Globus pallidus (tissue), 1 donor: ENCODE data around the gene CYTL1.
"Not testable (repeated sequence)": the region's sequence is repeated elsewhere in the genome, so short reads cannot be mapped to it uniquely, and the experiment has no call there.

Experiments used
- DNase-seq: peaks from one replicate; pipeline ENCODE4 v3.0.0-alpha.2; 2015; ENCODE audit warnings: low spot score

CYTL1 gene, protein sequence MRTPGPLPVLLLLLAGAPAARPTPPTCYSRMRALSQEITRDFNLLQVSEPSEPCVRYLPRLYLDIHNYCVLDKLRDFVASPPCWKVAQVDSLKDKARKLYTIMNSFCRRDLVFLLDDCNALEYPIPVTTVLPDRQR

DNA sequence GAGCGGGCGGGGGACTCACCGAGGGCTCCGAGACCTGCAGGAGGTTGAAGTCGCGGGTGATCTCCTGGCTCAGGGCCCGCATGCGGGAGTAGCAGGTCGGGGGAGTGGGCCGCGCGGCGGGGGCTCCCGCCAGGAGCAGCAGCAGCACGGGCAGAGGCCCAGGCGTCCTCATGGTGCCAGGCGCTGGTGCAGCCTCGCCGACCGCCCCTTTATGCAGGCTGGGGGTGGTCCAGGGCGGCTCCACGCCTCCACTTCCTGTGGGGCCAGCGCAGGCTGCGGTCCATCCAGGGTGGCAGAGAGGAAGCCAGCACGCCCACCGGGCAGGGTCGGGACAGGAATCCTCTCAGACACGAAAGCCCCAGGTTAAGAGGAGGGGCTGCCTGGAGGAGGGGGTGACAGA lies at the start of gene CYTL1:
Gene CYTL1 (minus strand): TSS at position 185 of the 400 bp plus-strand sequence. CDS start 13 bp downstream, at position 172.
- no peak for DNase-seq

DNA sequence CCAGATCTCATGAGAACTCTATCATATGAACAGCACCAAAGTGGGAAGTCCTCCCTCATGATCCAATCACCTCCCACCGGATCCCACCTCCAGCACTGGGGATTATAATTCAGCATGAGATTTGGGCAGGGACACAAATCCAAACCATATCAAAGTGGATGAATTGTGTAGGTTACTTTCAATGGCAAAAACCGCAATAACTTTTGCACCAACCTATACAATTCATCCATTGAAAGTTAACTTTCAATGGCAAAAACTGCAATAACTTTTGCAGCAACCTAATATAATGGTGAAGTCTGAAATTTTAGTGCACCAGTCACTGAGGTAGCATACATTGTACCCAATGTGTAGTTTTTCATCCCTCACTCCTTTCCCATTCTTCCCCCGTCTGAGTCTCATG lies 48.6 kb upstream of the CYTL1 start:
- DNase-seq, result no peak

DNA sequence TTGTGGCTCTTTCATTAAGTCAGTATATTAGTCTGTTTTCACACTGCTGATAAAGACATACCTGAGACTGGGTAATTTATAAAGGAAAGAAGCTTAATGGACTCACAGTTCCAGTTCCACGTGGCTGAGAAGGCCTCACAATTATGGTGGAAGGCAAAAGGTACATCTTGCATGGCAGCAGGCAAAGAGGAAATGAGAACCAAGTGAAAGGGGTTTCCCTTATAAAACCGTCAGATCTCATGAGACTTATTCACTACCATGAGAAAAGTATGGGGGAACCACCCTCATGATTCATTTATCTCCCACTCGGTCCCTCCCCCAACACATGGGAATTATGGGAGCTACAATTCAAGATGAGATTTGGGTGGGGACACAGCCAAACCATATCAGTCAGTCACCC lies 47.7 kb upstream of the CYTL1 start:
- not testable (repeated sequence) for DNase-seq

DNA sequence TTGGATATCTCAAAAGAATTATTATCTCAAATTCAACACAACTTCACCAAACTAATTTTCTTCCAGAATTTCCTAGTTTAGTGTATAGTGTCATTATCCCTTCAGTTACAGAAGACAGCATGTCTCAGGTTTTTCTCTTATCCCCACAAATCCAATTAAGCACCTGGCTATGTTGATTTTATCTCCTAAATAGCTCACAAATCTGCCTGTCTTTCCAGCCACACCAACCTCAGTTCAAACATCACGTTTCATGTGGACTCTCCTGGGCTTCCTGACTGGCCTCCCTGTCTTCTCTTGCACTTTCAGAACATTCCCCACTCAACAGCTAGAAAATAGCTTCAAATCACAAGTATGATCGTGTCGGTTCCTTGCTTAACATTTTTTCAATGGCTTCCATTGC lies 46.8 kb upstream of the CYTL1 start:
- DNase-seq, result no peak

DNA sequence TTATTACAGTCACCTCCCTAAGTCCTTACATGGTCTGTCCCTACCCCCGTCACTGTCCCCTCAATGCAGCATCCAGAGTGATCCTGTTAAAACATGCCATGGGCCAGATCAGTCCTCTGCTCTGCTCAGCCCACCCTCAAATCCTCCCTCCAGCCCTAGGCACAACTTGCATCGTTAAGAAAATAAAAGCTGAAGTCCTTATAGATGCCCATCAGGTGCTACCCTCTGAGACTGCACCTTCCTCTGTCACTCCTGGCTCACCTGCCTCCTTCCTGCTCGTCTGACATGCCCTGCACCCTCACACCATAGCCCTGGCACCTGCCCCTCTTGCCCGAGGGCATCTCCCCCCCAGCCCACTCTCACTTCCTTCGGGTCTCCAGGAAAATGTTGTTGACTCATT lies 36.2 kb upstream of the CYTL1 start:
- DNase-seq, result no peak

DNA sequence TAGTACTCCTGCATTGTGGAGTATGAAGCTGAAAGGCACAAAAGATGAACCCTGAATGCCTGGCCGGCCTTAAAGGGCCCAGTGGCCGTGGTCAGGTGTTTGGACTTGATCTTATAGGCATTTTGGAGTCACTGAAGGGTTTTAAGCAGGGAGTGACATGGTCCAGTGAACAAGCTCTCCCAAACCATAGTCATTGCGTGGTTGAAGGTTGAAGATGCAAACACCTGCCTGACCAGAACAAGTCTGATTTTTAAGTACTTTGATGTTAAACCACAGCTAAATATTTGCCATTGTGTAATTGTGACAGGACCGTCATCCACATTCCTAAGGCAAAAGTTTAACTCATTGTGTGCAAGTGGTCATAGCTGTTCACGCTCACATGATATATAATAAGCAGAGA lies 35.3 kb upstream of the CYTL1 start:
- no peak for DNase-seq

DNA sequence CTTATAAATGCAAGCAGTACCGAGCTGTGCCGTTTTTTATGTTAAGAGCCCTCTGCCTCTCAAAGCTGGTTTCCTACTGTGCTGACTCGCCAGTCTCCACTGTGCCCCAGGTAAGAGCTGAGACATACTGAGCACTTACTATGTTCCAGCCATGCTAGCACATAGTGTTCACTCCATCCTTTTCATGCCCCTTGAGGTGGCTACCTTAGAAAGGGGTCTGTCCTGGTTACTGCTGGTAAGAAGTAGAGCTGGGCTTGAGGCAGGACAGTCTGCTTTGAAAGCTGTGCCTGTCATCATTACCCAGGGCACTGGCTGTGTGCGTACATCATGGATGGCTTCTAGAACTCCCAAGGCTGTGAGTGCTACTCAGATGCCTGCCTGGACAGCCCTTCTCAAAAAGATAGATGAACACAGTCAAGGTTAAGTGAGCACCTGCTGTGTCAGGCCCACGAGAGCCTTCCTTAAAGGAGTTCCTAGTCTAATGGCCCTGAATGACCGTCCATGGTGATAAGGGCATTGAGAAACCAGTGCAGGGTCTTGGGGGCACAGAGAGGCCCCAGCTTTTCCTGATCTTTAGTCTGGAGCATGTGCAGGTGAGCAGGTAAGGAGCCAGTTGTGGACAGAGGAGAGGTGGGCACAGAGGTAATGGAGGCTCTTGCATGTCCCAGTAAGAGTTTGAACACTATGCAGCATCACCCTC lies 33.6 kb upstream of the CYTL1 start:
- no peak for DNase-seq

DNA sequence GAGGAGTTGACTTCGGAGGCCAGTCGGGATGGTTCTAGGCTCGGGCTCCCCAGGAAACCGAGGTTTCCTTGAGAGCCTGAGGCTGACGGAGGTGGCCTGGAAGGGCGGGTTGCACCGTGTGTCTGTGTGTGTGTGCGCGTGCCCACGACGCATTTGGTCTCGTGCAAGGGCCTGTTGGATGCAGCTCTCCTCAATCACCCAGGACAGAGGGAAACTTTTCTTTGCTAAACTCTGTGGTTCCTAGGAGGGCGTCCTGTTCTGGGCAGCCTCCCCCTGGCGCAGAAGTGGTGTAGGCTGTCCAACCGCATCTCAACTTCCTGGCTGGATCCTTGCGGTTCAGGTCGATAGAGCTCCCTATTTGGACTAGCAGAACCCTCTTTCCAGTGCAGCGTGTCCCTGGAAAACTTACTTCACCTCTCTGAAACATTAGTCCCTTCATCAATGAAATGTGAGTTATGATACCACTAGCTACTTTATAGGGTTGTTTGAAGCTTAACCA lies 33.0 kb upstream of the CYTL1 start:
- DNase-seq, result no peak

DNA sequence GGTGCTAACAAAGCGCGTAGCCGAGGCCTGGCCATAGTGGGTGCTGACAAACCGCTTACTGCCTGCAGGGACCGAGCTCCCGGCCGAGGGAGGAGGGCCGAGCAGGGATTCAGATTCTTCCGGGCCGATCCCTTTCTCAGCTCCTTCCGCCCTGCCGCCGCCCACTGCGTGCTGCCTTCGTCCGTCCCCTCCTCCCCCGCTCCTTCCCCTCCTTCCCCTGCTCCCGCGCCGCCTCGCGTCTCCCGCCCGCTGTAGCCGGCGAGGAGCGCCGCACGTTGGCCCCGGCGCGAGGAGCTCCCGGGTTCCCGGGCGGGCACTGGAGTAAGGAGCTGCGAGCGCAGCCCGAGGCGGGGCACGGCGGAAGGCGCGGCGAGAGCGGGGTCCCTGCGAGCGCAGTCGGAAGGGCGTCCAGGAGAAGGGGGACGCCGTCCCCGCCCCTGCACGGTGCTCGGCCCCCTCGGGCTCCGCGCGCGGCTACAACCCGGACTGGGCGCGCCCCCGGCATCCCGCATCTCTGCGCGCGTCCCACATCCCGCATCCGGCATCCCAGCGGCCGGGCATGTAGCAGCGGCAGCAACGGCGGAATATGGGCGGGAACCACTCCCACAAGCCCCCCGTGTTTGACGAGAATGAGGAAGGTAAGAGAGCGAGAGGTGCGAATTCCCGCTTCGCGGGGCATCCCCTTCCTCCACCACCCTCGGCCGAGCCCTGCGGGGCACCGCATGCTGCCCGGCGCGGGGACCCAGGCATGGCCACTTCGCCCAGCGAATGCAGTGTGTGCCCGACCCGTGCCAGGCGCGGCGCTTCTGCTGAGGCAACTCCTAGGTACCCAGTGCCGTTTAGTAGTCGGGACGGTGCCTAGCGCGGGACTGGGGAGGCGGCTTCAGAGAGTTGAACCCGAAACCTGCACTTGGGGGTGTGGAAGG lies 32.3 kb upstream of the CYTL1 start, which contains the start of gene STK32B:
Gene STK32B (plus strand): TSS at position 203 of the 926 bp plus-strand sequence.
- no peak for DNase-seq

DNA sequence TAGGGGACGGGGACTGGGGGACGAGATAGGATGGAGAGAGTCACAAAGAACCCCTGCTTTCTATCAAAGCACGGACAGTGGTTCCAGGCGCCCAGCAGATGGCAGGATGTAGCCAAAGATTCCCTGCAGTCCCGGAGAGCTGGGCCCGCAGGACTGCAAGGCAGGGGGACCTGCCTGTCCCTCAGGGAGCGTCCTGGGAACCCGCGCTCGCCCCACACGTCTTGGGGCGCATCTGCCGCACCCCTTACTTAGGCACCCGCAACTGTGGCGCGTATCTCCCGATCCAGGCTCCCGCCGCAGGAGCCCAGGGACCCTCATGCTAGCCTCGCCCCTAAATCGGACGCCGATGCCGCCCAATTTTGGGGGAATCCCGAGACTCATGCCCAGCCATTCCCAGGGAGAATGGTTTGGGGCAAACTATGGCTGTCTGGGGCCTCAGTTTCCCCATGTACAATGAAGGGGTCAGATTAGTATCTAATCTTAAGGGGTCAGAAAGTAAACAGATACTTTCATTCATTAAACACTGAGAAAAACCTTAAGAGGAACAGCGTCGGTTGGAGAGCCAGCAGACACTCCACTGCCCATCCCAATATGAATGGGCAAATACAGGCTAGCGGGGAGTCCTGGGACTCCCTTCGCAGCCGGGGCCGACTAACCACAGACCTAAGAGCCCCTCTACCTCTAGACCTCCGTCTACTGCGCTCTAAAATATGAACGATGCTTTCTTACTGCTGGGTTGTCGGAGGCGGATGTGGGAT lies 31.4 kb upstream of the CYTL1 start:
- DNase-seq, result peak; percentile 75

DNA sequence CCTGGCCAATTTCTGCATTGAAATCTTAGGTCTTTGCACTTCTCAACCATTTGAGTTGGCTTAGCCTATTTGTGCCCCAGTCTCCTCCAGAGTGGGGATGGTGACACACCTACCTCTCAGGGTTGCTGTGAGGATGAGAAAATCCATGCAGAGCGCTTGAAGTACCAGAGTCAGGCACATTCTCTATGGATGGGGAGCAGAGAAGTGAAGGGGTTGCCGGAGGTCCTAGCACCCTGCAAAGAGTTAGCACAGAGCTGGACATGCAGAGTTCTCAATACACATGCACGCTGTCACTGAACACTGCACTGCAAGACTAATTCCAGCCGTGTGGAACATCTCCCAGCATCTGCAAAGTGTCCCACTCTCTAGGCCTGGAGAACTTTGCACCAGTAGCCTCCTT lies 29.5 kb upstream of the CYTL1 start:
- DNase-seq, result no peak

DNA sequence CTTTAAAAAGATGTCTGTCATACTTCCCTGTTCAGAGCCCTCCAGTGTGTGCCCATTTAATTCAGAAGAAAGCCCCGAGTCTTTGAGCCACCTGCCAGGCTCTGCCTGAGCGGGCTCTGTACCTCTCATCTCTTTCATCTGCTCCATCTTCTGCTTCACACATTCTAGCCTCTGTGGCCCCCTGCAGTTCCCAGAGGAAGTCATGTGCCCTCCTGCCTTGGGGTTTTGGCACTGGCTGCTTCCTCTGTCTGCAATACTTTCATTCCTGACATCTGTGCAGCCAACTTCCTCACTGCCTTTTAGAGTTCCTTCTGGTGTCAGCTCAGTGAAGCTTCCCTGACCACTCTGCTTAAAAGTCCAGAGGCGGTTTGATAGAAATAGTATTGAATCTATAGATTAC lies 25.8 kb upstream of the CYTL1 start:
- DNase-seq, result peak; percentile 53

DNA sequence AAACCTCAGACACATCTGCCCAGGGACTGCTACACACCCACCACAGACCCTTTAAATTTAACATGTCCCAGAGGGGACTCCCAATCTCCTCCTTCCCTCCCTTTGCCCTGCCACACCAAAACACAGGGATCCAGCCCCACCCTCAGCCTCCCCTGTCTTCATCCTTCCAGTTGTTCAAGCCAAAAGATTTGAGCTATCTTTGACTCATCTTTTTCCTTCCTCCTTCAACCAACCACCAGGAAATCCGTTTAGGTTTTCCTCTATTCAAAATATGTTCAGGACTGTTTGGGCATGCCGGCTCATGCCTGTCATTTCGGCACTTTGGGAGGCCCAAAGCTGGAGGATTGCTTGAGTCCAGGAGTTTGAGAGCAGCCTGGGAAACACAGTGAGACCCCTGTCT lies 25.1 kb upstream of the CYTL1 start:
- DNase-seq, result no peak

DNA sequence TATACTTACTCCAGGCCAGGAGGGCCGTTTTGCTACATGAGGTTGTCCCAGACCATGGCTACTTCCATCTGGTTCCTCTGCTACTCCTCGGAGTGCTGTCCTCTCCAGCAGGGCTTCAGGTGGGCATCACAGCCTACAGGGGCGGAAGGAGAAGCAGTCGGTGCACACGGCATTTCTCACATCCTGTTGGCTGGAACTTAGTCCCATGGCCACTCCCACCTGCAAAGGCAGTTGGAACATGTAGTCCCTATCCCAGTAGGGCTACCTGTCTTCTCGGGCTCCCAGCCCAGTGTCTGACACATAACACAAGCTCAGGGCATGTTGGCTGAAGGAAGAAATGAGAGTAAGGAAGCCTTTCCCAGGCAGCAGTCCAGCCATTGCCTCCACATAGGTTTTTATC lies 24.3 kb upstream of the CYTL1 start:
- DNase-seq, result no peak

DNA sequence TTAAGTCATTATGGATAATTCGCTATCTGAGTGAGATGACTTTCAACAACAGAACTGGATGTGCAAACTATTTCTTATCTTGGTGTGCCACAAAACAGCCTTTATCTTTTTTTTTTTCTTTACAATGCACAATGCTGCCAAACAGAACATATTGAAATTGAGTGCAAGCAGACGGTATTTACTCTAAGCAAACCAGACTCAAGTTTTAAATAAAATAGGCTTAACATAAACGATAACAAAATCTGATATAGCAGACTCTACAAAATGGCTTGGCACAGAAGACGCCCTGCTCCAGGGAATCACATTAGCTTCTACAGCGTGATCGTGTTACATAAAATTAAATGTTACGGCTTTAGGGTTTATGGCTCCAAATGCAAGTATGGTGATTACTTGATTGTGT lies 22.4 kb upstream of the CYTL1 start:
- DNase-seq, result no peak

DNA sequence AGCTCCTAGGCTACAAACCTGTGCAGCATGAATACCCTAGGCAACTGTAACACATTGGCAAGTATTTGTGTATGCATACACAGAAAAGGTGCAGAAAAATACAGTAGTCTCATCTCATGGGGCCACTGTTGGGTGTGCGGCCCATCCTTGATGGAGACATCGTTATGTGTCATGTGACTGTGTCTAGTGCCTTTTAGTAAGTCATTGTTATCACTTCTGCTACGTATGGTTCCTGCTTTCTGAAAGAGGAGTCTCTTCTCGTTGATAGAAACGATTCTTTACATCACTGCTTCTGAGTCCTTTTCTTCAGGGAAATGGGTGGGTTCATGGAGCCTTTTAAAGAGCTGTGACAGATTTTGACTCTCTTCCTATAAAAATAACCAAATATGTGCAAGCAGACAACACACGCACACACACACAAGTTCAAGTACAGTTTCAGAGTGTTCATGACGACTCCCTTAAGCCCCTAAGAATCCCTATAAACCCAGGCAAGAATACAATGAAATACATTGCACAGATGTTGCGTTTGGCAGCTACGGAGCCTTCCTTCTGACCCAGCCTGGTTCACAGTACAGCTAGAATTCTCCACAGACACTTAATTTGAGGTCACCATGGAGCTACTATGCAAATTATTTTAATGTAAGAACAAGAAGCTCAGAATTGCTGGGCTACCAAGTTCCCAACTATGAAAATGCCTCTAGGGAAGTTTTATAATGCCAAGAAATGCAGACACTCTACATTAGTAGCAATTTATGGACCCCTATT lies 21.8 kb upstream of the CYTL1 start:
- no peak for DNase-seq

DNA sequence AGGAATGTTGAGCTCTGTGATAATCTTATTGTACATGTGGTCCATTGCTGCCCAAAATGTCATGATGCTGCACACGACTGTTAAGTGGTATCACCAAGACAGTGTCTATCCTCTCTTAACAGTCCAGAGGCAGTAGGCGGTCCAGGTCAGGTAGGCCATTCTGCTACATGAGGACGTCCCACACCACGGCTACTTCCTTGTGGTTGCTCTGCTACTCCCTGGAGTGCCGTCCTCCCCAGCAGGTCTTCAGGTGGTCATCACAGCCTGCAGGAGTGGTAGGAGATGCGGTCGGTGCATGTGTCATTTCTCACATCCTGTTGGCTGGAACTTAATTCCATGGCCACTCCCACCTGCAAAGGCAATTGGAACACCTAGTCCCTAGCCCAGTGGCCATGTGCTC lies 20.5 kb upstream of the CYTL1 start:
- DNase-seq, result no peak

DNA sequence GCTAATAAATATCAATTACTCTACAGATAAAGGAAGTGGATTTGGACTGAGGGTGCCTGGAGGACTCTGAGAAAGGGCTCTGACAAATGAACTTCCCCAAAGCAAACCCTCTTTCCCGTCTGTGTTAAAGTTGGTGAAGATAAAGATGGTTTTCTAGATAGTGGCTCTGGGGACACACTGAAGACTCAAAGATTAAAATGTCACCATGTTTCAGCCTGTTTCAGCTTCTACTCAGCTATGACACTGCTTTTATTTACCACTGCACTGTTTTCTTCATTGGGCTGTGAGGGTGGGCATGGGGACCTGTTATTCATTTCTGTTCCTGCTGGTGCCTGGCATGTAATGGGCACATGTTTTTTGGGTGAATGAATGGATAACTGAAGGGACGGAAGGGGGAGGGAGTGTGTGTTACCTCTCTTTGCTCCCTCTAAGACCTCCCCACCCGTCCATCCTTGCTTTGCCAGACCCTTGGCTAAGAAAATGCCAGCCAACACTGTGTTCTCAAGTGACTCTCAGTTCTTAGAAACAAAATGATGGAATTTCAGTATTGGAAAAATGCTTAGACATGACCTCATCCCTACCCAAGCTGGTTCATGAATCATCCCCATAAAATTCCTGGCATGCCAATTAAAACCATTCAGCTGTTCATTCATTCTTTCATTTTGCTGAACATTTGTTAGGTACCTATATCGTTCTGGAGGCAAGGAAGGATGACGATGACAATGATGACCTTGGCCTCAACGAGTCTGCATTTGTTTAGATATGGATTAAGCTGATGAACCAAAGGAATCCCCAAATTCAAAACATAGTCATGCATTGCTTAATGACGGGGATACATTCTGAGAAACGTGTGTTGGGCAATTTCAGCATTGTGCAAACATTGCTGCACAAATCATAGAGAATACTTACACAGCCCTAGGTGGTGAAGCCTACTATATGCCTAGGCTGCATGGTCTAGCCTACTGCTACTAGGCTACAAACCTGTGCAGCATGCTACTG lies 18.6 kb upstream of the CYTL1 start:
- DNase-seq, result no peak

DNA sequence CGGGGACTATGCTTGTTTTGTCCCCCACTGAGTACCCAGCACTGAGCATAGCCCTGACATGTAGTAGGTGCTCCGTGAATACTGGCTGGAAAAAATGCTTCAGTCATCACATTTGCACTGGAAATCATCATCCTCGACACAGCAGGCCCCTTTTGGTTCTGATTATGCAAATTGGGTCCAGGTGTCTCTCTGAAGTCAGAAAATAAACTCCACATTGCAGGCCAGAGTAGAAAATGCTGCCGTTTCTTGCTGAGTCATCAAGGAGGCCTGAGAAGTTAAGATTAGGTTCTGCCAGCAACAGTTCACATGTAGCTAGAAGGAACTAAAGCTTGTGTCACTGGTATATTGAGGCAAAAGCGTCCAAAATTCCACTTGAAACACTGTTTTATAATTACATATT lies 17.0 kb upstream of the CYTL1 start:
- DNase-seq, result no peak

DNA sequence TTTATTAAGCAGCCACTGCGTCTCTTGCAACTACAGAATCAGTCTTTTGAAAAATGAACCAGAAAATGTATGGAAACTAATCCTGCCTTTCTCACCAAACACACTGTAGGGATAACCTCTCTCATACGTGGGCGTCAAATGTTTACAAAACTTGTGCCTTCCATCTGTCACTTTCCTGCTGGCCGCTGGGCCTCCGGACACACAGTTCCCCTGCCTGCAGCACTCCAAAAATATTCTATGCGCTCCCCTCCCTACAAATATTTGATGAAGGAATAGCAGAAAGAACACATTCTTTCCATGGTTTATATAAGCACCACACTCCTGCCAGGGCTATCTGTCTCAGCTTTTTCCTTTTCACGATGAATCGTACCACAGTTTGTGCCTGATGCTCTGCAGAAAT lies 14.9 kb upstream of the CYTL1 start:
- no peak for DNase-seq
